OCI-M1 (cell line): ENCODE results near the gene CORO2B.
"Not testable (repeated sequence)": the region's sequence is repeated elsewhere in the genome, so short reads cannot be mapped to it uniquely, and the experiment has no call there.

Experiments used
- DNase-seq: peaks from one replicate; lab custom pipeline; 2025; lab: John Stamatoyannopoulos, UW

The CORO2B gene

GRCh38 chr15:68646696-68647095, 67.9 kb downstream of the CORO2B start:
- no peak for DNase-seq

GRCh38 chr15:68647361-68647760, 68.6 kb downstream of the CORO2B start:
- not testable (repeated sequence) for DNase-seq

GRCh38 chr15:68650901-68651709, 72.3 kb downstream of the CORO2B start:
- peak; percentile 91 for DNase-seq

DNA sequence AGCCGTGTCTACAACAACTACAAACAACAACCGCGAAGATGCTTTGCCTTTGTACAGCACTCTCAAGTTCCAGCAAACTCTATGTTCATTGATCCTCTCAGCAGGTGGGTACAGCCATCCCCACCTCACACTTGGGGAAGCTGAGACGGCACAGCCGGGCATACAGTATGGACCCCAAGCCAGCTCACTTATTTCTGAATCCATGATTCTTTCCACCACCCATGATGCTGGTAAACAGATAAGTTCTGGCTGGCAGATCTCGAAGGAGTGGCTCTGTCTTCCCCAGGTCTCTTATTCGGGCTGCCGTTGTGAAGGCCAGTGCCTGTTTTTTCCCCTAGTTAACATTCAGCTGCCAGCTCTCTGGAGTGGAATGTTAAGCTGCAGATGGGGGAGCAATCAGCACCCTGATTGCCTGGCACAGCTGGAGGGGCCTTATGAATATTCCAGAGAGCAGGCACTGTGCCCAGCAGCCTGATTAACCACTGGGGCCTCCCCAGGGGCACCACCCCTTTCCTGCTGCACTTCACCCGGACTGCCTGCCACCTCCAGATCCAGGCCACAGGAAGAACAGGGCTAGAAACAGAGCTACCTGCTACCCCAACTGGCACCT, 73.2 kb downstream of the CORO2B start:
- DNase-seq: no peak

GRCh38 chr15:68653031-68653635, 74.3 kb downstream of the CORO2B start:
- DNase-seq: no peak

DNA sequence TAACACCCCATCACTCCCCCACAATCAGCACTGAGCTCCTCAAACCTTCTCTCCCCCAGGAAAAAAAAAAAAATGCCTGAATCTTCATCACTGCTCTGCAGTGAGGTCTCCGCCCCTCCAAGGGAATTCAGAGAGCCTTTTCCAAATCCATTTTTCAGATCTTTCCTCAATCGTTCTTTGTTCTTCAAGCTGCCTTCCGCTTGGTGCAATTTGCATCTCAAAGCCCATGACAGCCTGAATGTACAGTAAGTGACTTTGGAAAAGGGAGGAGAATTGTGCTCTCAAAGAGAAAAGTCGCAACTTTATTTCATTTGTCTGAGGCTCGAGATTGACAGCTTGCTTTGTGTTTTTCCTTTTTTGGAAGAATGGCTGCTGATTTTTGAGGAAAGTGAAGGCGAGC, 75.0 kb downstream of the CORO2B start:
- DNase-seq: no peak

GRCh38 chr15:68654786-68655560, 76.2 kb downstream of the CORO2B start:
- DNase-seq: no peak

GRCh38 chr15:68655686-68656437, 77.1 kb downstream of the CORO2B start:
- no peak for DNase-seq

DNA sequence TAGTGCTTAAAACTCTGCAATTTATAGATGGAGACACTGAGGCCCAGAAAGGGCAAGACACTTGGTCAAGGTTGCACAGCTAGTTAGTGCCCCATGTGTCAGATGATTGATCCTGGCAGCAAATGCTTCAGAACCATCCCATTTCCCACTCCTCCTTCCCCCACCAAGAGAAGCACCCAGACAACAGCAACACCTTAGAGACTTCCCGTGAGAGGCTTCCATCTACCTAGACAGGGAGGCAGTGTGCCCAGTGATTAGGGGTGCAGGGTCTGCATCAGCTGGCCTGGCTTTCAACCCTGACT, 77.6 kb downstream of the CORO2B start:
- DNase-seq: no peak

- DNase-seq: no peak
These were observed 79.4 kb downstream of the CORO2B start for GRCh38 chr15:68658151-68658550.

- DNase-seq: no peak
These were observed 80.0 kb downstream of the CORO2B start for GRCh38 chr15:68658641-68659358.

- no peak for DNase-seq
These were observed 84.7 kb downstream of the CORO2B start for GRCh38 chr15:68663526-68663925.

GRCh38 chr15:68666120-68666811, 87.5 kb downstream of the CORO2B start:
- DNase-seq: no peak

DNA sequence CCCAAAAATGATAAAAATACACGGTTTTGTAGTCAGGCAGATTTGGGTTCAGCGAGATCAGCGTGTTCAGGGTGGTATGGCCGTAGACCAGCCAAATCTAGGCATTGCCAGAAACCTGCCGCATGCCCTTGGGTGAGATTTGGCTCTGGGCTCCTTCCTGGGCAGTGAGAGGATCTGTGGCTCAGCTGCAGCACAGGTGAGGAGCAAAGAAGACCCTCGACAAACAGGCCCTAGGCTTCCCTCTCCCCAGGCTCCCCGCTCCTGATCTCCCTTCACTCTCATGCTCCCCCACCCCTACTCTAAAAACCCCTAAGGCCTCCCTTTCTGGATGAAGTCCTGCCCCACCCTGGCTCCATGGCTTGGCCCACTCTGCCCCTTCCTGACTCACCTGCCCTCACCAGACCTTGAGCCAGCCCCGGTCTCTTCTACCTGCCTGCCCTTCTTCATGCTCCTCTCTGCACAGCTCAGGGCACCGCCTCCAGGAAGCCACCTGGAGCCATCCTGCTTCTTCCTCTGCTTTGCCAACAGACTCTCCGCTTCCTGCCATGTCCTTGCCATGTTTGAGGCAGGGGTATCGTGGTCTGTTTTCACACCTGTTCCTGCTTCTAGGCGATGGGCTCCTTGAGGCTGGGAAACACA, 88.1 kb downstream of the CORO2B start:
- DNase-seq: no peak

DNA sequence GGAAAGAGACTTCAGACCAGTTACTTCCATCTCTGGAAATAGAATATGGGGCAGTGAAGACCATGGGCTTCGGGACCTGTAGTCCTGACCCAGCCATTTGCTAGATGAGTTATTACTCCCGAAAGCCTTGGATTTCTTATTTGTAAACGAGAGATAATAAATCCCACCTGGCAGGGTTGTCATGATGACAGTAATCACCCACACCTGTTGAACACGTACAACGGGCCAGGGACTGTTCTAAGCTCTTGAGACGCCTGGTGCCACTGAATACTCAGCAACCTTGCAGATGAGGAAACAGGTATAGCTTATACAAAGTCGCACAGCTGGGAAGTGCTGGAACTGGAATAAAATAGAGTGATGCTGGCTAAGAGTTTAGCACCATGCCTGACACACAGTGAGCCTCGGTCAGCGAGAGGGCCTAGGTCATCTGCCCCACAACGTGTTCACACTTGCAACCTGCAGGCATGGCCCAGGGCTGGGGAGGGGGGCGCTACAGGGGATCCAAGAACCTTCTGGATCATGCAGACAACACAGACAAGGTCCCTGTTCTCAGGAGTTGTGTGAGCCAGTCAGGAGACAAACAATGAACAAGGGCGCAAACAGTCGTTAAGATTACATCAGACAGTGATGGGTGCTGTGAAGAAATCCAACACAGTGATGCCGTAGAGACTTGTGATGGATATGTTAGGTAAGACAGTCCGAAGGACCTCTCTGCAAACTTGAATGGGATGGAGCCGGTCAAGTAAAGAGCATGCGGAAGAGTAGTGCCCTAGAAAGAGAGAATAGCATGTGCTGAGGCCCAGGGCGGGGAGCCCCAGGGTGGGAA, 89.2 kb downstream of the CORO2B start:
- DNase-seq: no peak

DNA sequence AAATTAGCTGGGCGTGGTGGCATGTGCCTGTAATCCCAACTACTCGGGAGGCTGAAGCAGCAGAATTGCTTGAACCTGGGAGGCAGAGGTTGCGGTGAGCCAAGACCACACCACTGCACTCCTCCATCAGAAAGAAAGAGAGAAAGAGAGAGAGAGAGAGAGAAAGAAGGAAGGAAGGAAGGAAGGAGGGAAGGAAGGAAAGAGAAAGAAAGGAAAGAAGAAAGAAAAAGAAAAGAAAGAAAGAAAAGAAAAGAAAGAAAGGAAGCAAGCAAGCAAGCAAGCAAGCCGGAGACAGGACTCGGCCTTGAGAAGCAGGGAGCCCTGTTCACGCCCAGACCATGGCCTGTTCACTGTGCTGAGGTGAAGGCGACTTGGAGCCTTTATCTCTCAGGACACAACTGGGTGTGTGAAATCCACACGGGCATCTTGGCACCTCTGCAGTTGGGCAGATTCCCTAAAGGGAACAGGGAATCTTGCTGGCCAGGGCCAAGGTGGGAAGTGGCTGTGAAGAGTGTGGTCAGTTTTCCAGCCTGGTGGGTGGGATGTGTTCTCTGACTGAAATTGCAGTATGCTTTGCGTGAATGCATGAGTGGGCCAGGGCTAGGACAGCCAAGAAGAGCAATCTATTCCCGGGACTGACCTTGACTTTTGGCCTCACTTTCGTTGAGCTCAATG, 90.3 kb downstream of the CORO2B start:
- no peak for DNase-seq

- DNase-seq: no peak
These were observed 93.5 kb downstream of the CORO2B start for GRCh38 chr15:68672251-68672650.

- no peak for DNase-seq
These were observed 94.0 kb downstream of the CORO2B start for GRCh38 chr15:68672781-68673205.

- peak; percentile 63 for DNase-seq
These were observed 96.2 kb downstream of the CORO2B start for GRCh38 chr15:68674975-68675374.
